A673 (cell line): ENCODE data around the gene SLC10A4.

Experiments used
- EZH2 ChIP-seq: fragments of 200-600 bp; sonication (generic); IDR thresholded peaks from 2 replicates; pipeline ENCODE4 v1.6.1; 2017; ENCODE audit warnings: borderline replicate concordance, low read depth, mild to moderate bottlenecking, mixed read lengths, antibody characterized with exemption, low read length; ENCODE audit not compliant: poor library complexity, severe bottlenecking
- TF ChIP-seq, protein P1 (sequence below): fragments of 300-800, 200-600 bp; sonication (generic); conservative IDR thresholded peaks from 2 replicates; pipeline ENCODE4 v1.5.1; 2017; ENCODE audit warnings: low read depth, mild to moderate bottlenecking, antibody characterized with exemption, low read length, moderate library complexity, mixed read lengths

DNA sequence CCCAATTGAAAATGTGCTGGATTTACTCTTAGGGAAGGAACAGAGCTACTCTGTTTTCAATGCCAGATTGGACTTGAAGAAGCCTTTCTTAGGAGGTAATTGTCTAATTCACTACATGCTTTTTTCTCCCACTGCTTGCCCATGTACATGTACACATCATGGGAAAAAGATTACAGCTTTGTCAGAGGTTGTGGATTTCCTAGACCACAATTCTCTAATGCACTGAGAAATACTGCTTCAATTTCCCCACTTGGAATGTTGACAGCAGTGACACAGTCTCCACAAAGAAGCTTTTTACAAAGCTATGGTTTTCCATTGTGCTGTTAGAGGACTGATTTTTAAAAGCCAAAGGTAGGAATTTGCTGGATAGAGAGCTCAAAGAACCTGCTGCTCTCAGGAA lies 26.4 kb downstream of the SLC10A4 start:
- TF ChIP-seq, protein P1, sequence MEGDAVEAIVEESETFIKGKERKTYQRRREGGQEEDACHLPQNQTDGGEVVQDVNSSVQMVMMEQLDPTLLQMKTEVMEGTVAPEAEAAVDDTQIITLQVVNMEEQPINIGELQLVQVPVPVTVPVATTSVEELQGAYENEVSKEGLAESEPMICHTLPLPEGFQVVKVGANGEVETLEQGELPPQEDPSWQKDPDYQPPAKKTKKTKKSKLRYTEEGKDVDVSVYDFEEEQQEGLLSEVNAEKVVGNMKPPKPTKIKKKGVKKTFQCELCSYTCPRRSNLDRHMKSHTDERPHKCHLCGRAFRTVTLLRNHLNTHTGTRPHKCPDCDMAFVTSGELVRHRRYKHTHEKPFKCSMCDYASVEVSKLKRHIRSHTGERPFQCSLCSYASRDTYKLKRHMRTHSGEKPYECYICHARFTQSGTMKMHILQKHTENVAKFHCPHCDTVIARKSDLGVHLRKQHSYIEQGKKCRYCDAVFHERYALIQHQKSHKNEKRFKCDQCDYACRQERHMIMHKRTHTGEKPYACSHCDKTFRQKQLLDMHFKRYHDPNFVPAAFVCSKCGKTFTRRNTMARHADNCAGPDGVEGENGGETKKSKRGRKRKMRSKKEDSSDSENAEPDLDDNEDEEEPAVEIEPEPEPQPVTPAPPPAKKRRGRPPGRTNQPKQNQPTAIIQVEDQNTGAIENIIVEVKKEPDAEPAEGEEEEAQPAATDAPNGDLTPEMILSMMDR = no peak
- TF ChIP-seq EZH2 = no peak
